Neural cell (in vitro differentiated cells): ENCODE results near the gene CACNA1C. TPM values are rescaled to one million over a fixed set of nuclear protein-coding genes. Genes with fewer than 3 reads are reported as not detected.

Experiments
- H2AFZ ChIP-seq: fragments of 200-600, 300-800 bp; sonication (generic), shearing (Covaris generic); 2 replicates; pipeline ENCODE4 v1.6.0; 2014; ENCODE audit warnings: low read depth, mild to moderate bottlenecking, antibody characterized with exemption, low read length, moderate library complexity
- H3F3A ChIP-seq: fragments of 200-600 bp; shearing (Covaris generic); 2 replicates; pipeline ENCODE4 v1.6.1; 2016; ENCODE audit warnings: mild to moderate bottlenecking, moderate library complexity, mixed read lengths, antibody characterized with exemption, low read length; ENCODE audit not compliant: insufficient read depth, poor library complexity, severe bottlenecking
- H3K27ac ChIP-seq: fragments of 200-600, 300-800 bp; sonication (generic), shearing (Covaris generic); 2 replicates; pipeline ENCODE4 v1.5.1; 2014; ENCODE audit warnings: mild to moderate bottlenecking, low read length, moderate library complexity
- H3K27me3 ChIP-seq: fragments of 300-800, 200-600 bp; sonication (generic), shearing (Covaris generic); 2 replicates; pipeline ENCODE4 v1.6.0; 2014; ENCODE audit warnings: mild to moderate bottlenecking, low read depth, low read length, moderate library complexity; ENCODE audit not compliant: insufficient read depth
- H3K36me3 ChIP-seq: fragments of 300-800, 200-600 bp; sonication (generic), shearing (Covaris generic); 2 replicates; pipeline ENCODE4 v1.5.1; 2014; ENCODE audit warnings: mild to moderate bottlenecking, antibody characterized with exemption, low read length, moderate library complexity; ENCODE audit not compliant: insufficient read depth
- H3K4me2 ChIP-seq: fragments of 300-800, 200-600 bp; sonication (generic), shearing (Covaris generic); 2 replicates; pipeline ENCODE4 v1.6.0; 2014; ENCODE audit warnings: mild to moderate bottlenecking, low read length
- H3K4me3 ChIP-seq: fragments of 300-800, 200-600 bp; sonication (generic), shearing (Covaris generic); 2 replicates; pipeline ENCODE4 v1.5.1; 2014; ENCODE audit warnings: mild to moderate bottlenecking, low read length, moderate library complexity
- H3K79me2 ChIP-seq: fragments of 200-600 bp; shearing (Covaris generic); replicated peaks from 2 replicates; pipeline ENCODE4 v1.6.0; 2014; ENCODE audit warnings: mild to moderate bottlenecking, low read length, moderate library complexity; ENCODE audit not compliant: insufficient read depth
- H3K9ac ChIP-seq: fragments of 300-800, 200-600 bp; sonication (generic), shearing (Covaris generic); 2 replicates; pipeline ENCODE4 v1.6.1; 2016; ENCODE audit warnings: mild to moderate bottlenecking, low read length, mixed read lengths
- H3K9me2 ChIP-seq: fragments of 200-600 bp; shearing (Covaris generic); 2 replicates; pipeline ENCODE4 v1.6.1; 2016; ENCODE audit warnings: mild to moderate bottlenecking, low read length, mixed read lengths; ENCODE audit not compliant: insufficient read depth
- H3K9me3 ChIP-seq: fragments of 200-600, 300-800 bp; sonication (generic), shearing (Covaris generic); 2 replicates; pipeline ENCODE4 v1.6.1; 2016; ENCODE audit warnings: mild to moderate bottlenecking, mixed run types, low read length, moderate library complexity, mixed read lengths
- H4K20me1 ChIP-seq: fragments of 200-600 bp; shearing (Covaris generic); 2 replicates; pipeline ENCODE4 v1.6.1; 2016; ENCODE audit warnings: mild to moderate bottlenecking, mixed run types; ENCODE audit not compliant: insufficient read depth
- CTCF ChIP-seq: fragments of 450-650 bp; IDR thresholded peaks from 2 replicates; pipeline ENCODE4 v1.5.1; 2014; ENCODE audit warnings: antibody characterized with exemption, mild to moderate bottlenecking, moderate library complexity; ENCODE audit not compliant: poor library complexity, severe bottlenecking
- EP300 ChIP-seq: fragments of 450-650 bp; conservative IDR thresholded peaks from 2 replicates; pipeline ENCODE4 v1.6.1; 2014; ENCODE audit warnings: antibody characterized with exemption, mild to moderate bottlenecking, moderate library complexity; ENCODE audit not compliant: poor library complexity, severe bottlenecking
- EZH2 ChIP-seq: fragments of 200-600, 300-800 bp; shearing (Covaris generic), sonication (generic); IDR thresholded peaks from 2 replicates; pipeline ENCODE4 v1.6.1; 2014; ENCODE audit warnings: antibody characterized with exemption, low read length, borderline replicate concordance, mild to moderate bottlenecking; ENCODE audit not compliant: insufficient read depth, poor library complexity, severe bottlenecking
- MXI1 ChIP-seq: fragments of 450-650 bp; conservative IDR thresholded peaks from 2 replicates; pipeline ENCODE4 v1.6.1; 2014; ENCODE audit warnings: antibody characterized with exemption, mild to moderate bottlenecking; ENCODE audit not compliant: poor library complexity, severe bottlenecking
- POLR2AphosphoS5 ChIP-seq: IDR thresholded peaks from 2 replicates; pipeline ENCODE4 v1.6.1; 2012
- RAD21 ChIP-seq: fragments of 450-650 bp; conservative IDR thresholded peaks from 2 replicates; pipeline ENCODE4 v1.6.1; 2014; ENCODE audit warnings: antibody characterized with exemption, mild to moderate bottlenecking, moderate library complexity
- REST ChIP-seq: IDR thresholded peaks from 2 replicates; pipeline ENCODE4 v1.6.1; 2012; ENCODE audit warnings: borderline replicate concordance
- SMC3 ChIP-seq: fragments of 450-650 bp; conservative IDR thresholded peaks from 2 replicates; pipeline ENCODE4 v1.6.1; 2014; ENCODE audit warnings: antibody characterized with exemption, mild to moderate bottlenecking, moderate library complexity; ENCODE audit not compliant: poor library complexity
- TAF1 ChIP-seq: IDR thresholded peaks from 2 replicates; pipeline ENCODE4 v1.6.1; 2012; ENCODE audit warnings: low read depth
- polyA plus RNA-seq: library from polyadenylated mRNA; depleted of rRNA; stranded (reverse); fragments of >200 nt; gene quantifications from 2 replicates; pipeline ENCODE4 v1.2.3, GENCODE V29; 2014

The CACNA1C gene
- polyA plus RNA-seq, 1 donor from 2014 or later = 9.7 TPM

- no peak overlapping the region for H3K27ac ChIP-seq
- H3F3A ChIP-seq = no peaks in the 10 kb centered on the region
- no peaks in the 10 kb centered on the region for H3K9me2 ChIP-seq
- H2AFZ ChIP-seq = no peak overlapping the region
- no peak overlapping the region for H3K4me2 ChIP-seq
- no peaks in the 10 kb centered on the region for H3K79me2 ChIP-seq
- no peaks in the 10 kb centered on the region for H4K20me1 ChIP-seq
- no peaks in the 10 kb centered on the region for H3K27me3 ChIP-seq
- no peak overlapping the region for H3K9ac ChIP-seq
- H3K36me3 ChIP-seq = no peaks in the 10 kb centered on the region
- no peaks in the 10 kb centered on the region for H3K9me3 ChIP-seq
- no peak overlapping the region for H3K4me3 ChIP-seq
- TF ChIP-seq POLR2AphosphoS5 (no peak), EZH2 (no peak), CTCF (no peak), SMC3 (no peak), EP300 (no peak), REST (no peak), TAF1 (no peak), RAD21 (no peak), MXI1 (no peak)
Observed at GRCh38 chr12:2411616-2412304, 359.0 kb downstream of the CACNA1C start.

- Histone ChIP-seq H3K79me2 (no peaks in the 10 kb centered on the region), H3K9me2 (no peaks in the 10 kb centered on the region), H3K4me2 (no peak overlapping the region), H3K27ac (no peak overlapping the region), H3K4me3 (no peak overlapping the region), H3K9ac (no peak overlapping the region), H3K27me3 (no peaks in the 10 kb centered on the region), H4K20me1 (no peaks in the 10 kb centered on the region), H3K9me3 (no peaks in the 10 kb centered on the region), H3F3A (no peaks in the 10 kb centered on the region), H3K36me3 (no peaks in the 10 kb centered on the region), H2AFZ (no peak overlapping the region)
- no peak for TF ChIP-seq REST
- TF ChIP-seq EZH2 = no peak
- no peak for TF ChIP-seq SMC3
- TF ChIP-seq TAF1 = no peak
- no peak for TF ChIP-seq POLR2AphosphoS5
- TF ChIP-seq CTCF = no peak
- TF ChIP-seq RAD21 = no peak
- no peak for TF ChIP-seq EP300
- no peak for TF ChIP-seq MXI1
Observed at GRCh38 chr12:2412305-2412643, 359.5 kb downstream of the CACNA1C start.
